ENCODE results near the gene BRSK2.

BRSK2 gene

GRCh38 chr11:1452744-1453143, 63.0 kb downstream of the BRSK2 start:
- DNase-seq (ENCODE audit: low read depth in 2 of 2) = no peak

GRCh38 chr11:1453611-1454034, 63.9 kb downstream of the BRSK2 start:
- peak in 1 of 2 donors; percentile 15 for DNase-seq (ENCODE audit: low read depth in 2 of 2)

DNA sequence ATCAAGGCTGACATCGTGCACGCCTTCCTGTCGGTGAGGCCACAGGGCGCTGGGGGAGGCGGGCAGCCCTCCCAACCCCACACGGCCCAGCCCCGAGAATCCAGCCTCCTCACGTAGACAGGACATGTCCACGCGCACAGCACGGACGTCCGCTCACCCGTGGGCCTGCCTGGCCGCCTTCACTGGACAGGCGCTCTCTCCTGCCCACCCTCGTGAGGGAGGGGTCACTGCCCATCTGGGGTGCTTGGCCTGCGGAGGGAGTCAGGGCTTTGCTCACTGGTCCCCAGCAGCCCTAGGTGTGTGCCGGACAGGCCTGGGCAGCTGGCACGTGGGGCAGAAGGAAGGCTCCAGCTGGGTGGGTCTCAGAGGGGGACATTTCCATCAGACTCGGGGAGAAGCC, 64.8 kb downstream of the BRSK2 start:
- no peak for DNase-seq (ENCODE audit: low read depth in 2 of 2)

DNA sequence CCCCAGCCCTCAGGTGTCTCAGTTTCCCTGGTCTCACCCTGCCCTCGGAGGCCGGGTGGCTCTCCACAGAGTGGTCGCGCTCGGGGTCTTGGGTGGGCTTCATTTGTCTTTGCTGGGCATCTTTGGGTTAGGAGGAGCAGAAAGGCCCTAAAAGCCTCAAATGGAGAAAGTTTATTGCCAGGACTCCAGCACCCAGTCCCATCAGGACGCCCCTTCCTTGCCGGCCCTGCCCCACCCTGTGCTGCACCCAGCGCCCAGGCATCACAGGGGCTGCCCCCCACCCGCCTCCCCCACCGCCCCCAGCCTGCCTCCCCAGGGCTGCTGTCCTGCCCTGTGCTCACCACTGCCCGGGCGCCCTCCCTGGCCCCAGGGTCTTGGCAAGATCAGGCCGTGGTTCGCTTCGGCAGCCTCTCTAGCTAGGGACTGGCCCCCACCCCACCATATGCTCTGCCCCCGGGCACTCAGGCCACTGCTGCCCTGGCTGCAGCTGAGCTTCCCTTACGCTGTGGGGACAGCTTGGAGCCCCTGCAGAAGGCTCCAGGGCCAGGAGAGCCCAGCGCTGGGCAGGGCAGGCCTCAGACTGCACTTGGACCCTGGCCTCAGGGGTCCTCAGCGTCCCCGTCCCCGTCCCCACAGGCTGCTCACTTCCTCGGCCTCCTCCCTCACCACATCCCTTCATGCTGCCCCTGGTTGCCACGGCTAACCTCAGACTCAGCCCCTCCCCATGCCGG, 65.5 kb downstream of the BRSK2 start:
- no peak for DNase-seq (ENCODE audit: low read depth in 2 of 2)

DNA sequence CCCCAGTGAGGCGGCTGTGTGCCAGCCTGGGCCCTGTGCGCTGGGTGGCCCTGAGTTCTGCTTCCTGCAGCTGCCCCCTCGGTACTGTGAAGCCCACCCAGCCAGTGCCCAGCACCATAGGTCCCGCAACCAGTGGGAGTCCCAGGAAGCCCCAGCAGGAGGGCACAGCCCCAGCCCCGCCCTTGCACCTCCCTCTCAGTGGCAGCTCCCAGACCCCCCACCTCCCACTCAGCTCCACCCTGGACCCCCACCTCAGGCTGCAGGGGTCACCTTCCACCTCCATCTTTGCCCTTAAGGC, 66.0 kb downstream of the BRSK2 start:
- no peak for DNase-seq (ENCODE audit: low read depth in 2 of 2)

GRCh38 chr11:1456176-1456575, 66.4 kb downstream of the BRSK2 start:
- no peak for DNase-seq (ENCODE audit: low read depth in 2 of 2)

- DNase-seq (ENCODE audit: low read depth in 2 of 2) = no peak
Measured at GRCh38 chr11:1456596-1457325, 67.0 kb downstream of the BRSK2 start.

DNA sequence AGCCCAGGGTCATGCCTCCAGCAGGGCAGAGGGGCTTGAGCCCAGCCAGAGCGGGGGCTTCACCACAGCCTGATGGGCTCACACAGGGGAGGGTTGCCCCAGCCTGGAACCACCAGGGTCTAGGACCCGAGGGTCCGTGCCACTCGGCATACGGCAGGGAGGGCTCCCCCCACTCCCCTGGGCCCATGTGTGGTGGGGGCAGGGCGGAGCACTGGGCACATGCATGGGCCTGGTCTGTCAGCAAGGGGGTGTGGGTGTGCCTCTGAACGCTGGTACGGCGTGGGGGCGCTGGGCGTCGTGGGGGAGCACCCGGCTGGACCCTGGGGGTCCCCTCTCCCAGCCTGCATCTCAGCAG, 67.6 kb downstream of the BRSK2 start:
- DNase-seq (ENCODE audit: low read depth in 2 of 2) = no peak

DNA sequence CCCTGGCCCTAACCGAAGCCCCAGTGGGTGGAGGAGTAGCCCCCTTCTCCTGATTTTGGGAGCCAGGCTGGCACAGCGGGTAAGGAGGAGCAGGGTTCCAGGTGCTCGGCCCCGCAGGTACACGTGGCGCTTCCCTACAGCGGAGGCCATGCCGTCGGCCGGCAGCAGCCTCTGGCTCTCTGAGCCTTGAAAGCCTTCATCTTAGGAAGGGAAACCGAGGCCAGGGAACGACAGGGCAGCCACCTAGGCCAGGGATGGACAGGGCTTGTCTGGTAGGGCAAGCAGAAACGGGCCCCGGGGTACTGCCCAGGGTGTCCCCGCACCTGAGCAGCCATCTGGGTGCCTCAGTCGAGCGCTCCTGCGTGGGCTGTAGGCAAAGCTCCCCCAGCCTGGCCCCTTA, 68.1 kb downstream of the BRSK2 start:
- no peak for DNase-seq (ENCODE audit: low read depth in 2 of 2)

DNA sequence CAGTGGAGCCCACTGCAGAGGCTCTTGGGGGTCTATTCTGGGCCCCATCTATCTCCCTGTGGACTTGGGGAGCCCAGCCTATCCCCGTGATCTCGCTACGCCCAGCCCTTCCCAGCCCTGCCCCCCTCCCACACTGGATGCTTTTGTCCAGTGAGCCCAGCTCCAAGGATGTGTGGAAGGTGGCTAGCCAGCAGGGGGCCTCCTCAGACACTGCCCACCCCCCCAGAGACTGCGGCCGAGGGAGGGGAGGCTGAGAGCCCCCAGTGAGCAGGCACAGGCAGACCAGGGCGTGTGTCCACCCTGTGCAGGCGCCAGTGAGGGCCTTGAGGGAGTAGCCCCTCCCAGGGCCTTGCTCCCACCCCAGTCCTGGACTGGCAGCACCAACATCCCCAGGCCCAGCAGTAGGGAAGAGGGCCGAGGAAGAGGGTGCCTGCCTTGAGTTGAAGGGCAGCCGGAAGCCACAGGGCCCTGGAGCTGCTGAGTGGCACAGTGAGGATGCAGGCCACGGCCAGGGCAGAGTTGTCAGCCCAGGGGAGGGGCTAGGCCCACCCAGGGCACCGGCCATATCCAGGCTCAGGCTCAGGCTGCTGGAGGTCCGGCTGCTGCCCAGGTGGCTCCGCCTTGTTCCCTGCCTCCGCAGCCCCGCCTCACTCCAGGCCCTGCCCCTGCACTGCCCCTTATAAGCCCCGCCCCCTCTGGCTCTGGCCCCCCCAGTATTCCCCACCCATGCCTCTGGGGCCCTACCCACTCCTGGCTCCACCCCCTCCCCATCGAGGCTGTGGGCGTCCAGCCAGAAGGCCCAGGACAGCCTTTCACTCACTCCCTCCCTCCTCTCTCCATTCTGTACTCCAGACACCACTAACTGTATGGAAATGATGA, 68.8 kb downstream of the BRSK2 start:
- DNase-seq (ENCODE audit: low read depth in 2 of 2) = no peak

DNA sequence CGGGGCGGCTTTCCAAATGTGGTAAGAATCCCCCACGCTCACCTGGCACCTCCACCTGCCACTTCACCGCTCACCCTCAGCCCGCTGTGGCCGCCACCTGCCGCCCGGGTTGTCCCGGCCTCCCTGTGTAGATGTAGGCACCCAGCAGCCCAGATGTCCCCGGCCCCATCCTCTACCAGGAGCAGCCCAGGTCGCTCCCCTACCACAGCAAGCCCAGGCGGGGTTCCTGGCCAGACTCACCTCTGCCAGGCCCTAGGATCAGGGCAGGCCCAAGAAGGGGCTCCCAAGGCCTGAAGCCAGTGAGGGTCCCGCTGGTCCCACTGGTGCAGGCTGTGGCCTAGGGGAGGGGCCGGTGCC, 69.5 kb downstream of the BRSK2 start:
- no peak for DNase-seq (ENCODE audit: low read depth in 2 of 2)

GRCh38 chr11:1459764-1460395, 70.1 kb downstream of the BRSK2 start:
- DNase-seq (ENCODE audit: low read depth in 2 of 2) = no peak

- no peak for DNase-seq (ENCODE audit: low read depth in 2 of 2)
Measured at GRCh38 chr11:1460396-1460985, 70.8 kb downstream of the BRSK2 start.

- DNase-seq (ENCODE audit: low read depth in 2 of 2) = no peak
Measured at GRCh38 chr11:1460986-1461825, 71.5 kb downstream of the BRSK2 start.

- DNase-seq (ENCODE audit: low read depth in 2 of 2) = no peak
Measured at GRCh38 chr11:1461826-1462697, 72.3 kb downstream of the BRSK2 start.

DNA sequence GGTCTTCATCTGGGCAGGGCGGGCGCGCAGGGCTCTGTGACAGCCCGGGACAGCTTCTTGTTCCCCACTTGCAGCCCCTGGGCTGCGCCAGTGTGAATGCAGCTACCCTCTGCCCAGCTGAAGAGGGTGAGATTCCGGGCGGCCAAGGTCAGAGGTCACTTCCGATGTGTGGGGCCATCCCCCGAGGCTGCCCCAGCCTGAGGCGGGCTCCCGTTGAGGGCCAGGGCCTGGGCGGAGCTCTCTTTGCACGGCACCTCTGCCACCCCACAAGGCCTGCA, 72.9 kb downstream of the BRSK2 start:
- DNase-seq (ENCODE audit: low read depth in 2 of 2) = no peak

GRCh38 chr11:1463056-1463455, 73.3 kb downstream of the BRSK2 start:
- DNase-seq (ENCODE audit: low read depth in 2 of 2) = no peak

- DNase-seq (ENCODE audit: low read depth in 2 of 2) = no peak
Measured at GRCh38 chr11:1466784-1467183, 77.0 kb downstream of the BRSK2 start.

DNA sequence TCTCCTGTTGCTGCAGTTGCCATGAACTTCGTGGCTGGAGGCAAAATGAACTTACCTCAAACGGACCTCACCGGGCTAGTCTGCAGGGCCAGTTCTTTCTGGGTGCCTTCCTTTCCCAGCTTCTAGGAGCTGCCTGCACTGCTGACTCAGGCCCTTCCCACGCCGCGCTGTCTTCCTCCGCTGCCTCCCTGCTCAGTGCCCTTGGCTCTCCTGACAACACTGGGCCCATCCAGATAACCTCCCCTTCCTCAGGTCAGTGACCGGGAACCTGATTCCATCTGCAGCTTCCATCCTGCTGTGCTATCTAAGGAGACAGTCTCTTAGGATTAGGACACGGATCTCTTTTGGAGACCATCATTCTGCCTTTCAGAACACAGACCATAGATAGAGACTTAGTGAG, 77.5 kb downstream of the BRSK2 start:
- DNase-seq (ENCODE audit: low read depth in 2 of 2) = no peak

GRCh38 chr11:1468002-1468401, 78.3 kb downstream of the BRSK2 start:
- no peak for DNase-seq (ENCODE audit: low read depth in 2 of 2)

Measured in activated CD4-positive, alpha-beta T cell treated with anti-CD3 and anti-CD28 coated beads for 24 hours (primary cell).